Parathyroid adenoma (tissue), 2 donors: Measurements from ENCODE around the gene NAV2.

ENCODE experiments used
- H2AFZ ChIP-seq: fragments of 300-600 bp; sonication (generic); one replicate; pipeline ENCODE4 v1.7.0; 2017; ENCODE audit warnings: antibody characterized with exemption, mild to moderate bottlenecking
- H3K27ac ChIP-seq: fragments of 300-600 bp; sonication (generic); one replicate; pipeline ENCODE4 v1.7.0; 2017
- H3K27me3 ChIP-seq: fragments of 300-600 bp; sonication (generic); one replicate; pipeline ENCODE4 v1.7.0; 2017; ENCODE audit warnings: low read length; ENCODE audit not compliant: control insufficient read depth, insufficient read depth
- H3K36me3 ChIP-seq: fragments of 300-600 bp; sonication (generic); one replicate; pipeline ENCODE4 v1.7.0; 2017; ENCODE audit warnings: low read length; ENCODE audit not compliant: control insufficient read depth, insufficient read depth
- H3K4me1 ChIP-seq: fragments of 300-600 bp; sonication (generic); one replicate; pipeline ENCODE4 v1.7.0; 2017; ENCODE audit warnings: control low read depth
- H3K4me2 ChIP-seq: fragments of 300-600 bp; sonication (generic); one replicate; pipeline ENCODE4 v1.7.0; 2017; ENCODE audit warnings: low read length
- H3K4me3 ChIP-seq: fragments of 300-600 bp; sonication (generic); one replicate; pipeline ENCODE4 v1.7.0; 2017; ENCODE audit warnings: low read depth, low read length
- H3K79me2 ChIP-seq: fragments of 300-600 bp; sonication (generic); one replicate; pipeline ENCODE4 v1.7.0; 2017; ENCODE audit warnings: control low read depth
- H3K9ac ChIP-seq: fragments of 300-600 bp; sonication (generic); one replicate; pipeline ENCODE4 v1.7.0; 2017; ENCODE audit warnings: mild to moderate bottlenecking
- H3K9me3 ChIP-seq: fragments of 300-600 bp; sonication (generic); one replicate; pipeline ENCODE4 v1.7.0; 2017; ENCODE audit warnings: low read length; ENCODE audit not compliant: control insufficient read depth
- TF ChIP-seq, protein P1 (sequence below): fragments of 300-600 bp; sonication (generic); IDR thresholded peaks from one replicate; pipeline ENCODE4 v1.7.0; 2017; ENCODE audit warnings: antibody characterized with exemption, mild to moderate bottlenecking
- donor health status: primary hyperparathyroidism.

Gene NAV2

DNA sequence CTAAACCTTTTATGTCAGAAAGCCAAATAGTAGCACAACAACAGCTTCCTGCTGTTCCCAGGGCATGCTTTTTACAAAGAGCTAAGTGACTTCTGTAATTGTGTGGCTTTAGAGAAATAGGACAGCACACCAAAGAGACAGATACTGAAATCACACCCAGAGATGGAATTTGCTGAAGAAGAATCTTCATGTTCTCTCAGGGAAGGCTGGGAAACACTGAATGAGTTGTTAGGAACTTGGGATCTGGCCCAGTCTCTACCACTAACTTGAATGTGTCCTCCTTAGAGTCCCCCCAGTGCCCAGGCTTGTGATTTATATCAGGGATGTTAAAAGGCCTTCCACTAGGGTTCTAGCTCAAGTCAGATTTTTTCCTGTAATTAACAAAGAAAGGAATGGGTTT, 272.5 kb downstream of the NAV2 start:
- Histone ChIP-seq H3K27ac (no peak overlapping the region), H3K4me3 (no peak overlapping the region), H3K36me3 (no peaks in the 10 kb centered on the region), H3K4me1 (no peaks in the 10 kb centered on the region), H3K9ac (no peak overlapping the region), H2AFZ (no peak overlapping the region), H3K4me2 (no peak overlapping the region), H3K79me2 (no peaks in the 10 kb centered on the region), H3K9me3 (no peaks in the 10 kb centered on the region), H3K27me3 (no peaks in the 10 kb centered on the region)
- TF ChIP-seq, protein P1, sequence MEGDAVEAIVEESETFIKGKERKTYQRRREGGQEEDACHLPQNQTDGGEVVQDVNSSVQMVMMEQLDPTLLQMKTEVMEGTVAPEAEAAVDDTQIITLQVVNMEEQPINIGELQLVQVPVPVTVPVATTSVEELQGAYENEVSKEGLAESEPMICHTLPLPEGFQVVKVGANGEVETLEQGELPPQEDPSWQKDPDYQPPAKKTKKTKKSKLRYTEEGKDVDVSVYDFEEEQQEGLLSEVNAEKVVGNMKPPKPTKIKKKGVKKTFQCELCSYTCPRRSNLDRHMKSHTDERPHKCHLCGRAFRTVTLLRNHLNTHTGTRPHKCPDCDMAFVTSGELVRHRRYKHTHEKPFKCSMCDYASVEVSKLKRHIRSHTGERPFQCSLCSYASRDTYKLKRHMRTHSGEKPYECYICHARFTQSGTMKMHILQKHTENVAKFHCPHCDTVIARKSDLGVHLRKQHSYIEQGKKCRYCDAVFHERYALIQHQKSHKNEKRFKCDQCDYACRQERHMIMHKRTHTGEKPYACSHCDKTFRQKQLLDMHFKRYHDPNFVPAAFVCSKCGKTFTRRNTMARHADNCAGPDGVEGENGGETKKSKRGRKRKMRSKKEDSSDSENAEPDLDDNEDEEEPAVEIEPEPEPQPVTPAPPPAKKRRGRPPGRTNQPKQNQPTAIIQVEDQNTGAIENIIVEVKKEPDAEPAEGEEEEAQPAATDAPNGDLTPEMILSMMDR: no peak

DNA sequence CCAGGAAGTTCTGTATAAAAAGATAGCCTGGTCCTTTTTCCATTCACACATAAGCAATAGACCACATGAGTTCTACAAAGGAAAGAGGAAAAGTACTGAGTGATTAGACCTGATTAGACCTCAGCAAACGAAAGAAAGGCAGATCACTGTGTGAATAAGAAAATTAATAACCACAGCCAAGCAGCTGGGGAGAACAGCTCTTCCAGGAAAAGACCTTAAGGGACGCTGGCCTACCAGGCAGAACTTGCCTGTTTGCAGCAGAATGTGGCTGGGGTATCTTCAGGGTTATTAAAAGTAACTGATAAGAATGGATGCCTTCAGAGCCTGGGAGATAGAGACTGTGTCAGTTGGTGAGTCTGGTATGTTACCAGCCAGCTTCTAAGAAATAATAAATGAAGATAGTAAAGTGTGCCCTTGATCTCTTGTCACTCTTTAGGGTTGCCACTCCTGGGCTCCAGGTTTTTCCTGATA, 274.7 kb downstream of the NAV2 start:
- no peak overlapping the region for H3K4me3 ChIP-seq
- H3K4me1 ChIP-seq: no peaks in the 10 kb centered on the region
- H3K9ac ChIP-seq: no peak overlapping the region
- no peaks in the 10 kb centered on the region for H3K27me3 ChIP-seq
- no peaks in the 10 kb centered on the region for H3K36me3 ChIP-seq
- H2AFZ ChIP-seq: no peak overlapping the region
- no peak overlapping the region for H3K4me2 ChIP-seq
- TF ChIP-seq, protein P1: no peak
- no peaks in the 10 kb centered on the region for H3K79me2 ChIP-seq
- no peaks in the 10 kb centered on the region for H3K9me3 ChIP-seq
- H3K27ac ChIP-seq: no peak overlapping the region

DNA sequence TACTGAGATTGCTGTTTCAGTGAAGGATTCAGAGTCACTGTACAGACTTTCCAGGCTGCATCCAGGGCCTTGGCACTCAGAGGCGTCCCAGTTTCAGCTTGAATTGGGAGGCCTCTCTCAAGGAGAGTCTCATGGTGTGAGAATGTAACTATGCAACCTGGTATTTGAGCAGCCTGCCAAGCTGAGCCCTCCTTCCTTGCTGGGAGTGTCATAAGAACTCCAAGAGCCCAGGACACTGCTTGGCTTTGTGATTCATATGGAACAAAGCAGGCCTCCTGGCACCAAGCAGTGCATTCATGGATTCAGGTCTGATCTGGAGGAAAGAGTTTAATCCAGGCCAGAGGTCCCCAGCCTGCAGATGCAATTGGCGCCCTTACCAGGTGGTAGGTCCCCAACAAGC, 276.0 kb downstream of the NAV2 start:
- Histone ChIP-seq H3K9me3 (no peaks in the 10 kb centered on the region), H3K36me3 (no peaks in the 10 kb centered on the region), H3K4me3 (no peak overlapping the region), H3K79me2 (no peaks in the 10 kb centered on the region), H3K4me1 (no peaks in the 10 kb centered on the region), H3K9ac (no peak overlapping the region), H3K27ac (no peak overlapping the region), H3K4me2 (no peak overlapping the region), H2AFZ (no peak overlapping the region), H3K27me3 (no peaks in the 10 kb centered on the region)
- TF ChIP-seq, protein P1: no peak

DNA sequence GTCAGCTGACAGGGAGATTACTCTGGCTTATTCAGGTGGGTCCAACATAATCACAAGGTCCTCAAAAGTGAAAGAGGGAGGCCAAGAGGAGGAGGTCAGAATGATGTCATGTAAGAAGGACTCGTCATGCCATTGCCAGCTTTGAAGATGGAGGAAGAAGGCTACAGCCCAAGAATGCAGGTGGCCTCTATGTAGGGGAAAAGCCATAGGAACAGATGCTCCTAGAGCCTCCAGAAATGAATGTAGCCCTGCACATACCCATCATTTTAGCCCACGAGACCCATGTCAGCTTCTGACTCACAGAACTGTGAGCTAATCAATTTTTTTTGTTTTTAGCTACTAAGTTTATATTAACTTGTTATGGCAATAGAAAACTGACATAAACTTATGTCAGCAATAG, 276.6 kb downstream of the NAV2 start:
- Histone ChIP-seq H3K9ac (no peak overlapping the region), H3K9me3 (no peaks in the 10 kb centered on the region), H3K4me2 (no peak overlapping the region), H3K4me3 (no peak overlapping the region), H3K27me3 (no peaks in the 10 kb centered on the region), H2AFZ (no peak overlapping the region), H3K36me3 (no peaks in the 10 kb centered on the region), H3K79me2 (no peaks in the 10 kb centered on the region), H3K4me1 (no peaks in the 10 kb centered on the region), H3K27ac (no peak overlapping the region)
- TF ChIP-seq, protein P1: no peak

DNA sequence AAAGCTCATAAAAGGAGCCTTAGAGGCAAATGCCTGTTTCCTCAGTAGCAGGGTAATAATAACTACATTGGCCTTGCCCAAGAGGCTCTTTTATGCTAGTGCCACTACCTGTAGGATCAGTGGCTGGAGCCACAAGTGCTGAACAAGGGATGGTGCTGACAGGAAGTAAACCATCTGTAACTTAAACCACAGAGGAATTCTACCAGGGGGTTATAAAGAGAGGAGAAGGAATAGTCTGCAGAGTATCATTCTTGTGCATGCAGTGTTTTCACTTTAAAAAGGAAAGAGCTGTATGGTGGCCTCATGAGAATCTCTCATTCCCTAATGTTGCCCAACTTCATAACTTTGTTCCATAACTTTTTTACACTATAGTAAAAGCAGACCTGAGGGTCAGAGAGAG, 279.5 kb downstream of the NAV2 start:
- Histone ChIP-seq H3K27me3 (no peaks in the 10 kb centered on the region), H3K4me3 (no peak overlapping the region), H2AFZ (no peak overlapping the region), H3K27ac (no peak overlapping the region), H3K9me3 (no peaks in the 10 kb centered on the region), H3K4me1 (no peaks in the 10 kb centered on the region), H3K79me2 (no peaks in the 10 kb centered on the region), H3K36me3 (no peaks in the 10 kb centered on the region), H3K9ac (no peak overlapping the region), H3K4me2 (no peak overlapping the region)
- TF ChIP-seq, protein P1: no peak
